AG09309 (cell line): Measurements from ENCODE around the gene CRADD.
A peak's percentile ranks its signal among the peaks of the same experiment; 100 is the strongest.

Experiments
- DNase-seq: peaks from one replicate; pipeline ENCODE4 v3.0.0-alpha.2; 2010; ENCODE audit warnings: low read depth
- H3K4me3 ChIP-seq: 2 replicates; pipeline ENCODE4 v1.5.1; 2011; ENCODE audit warnings: mild to moderate bottlenecking, low read depth, low read length, moderate library complexity; ENCODE audit not compliant: control insufficient read depth
- CTCF ChIP-seq: IDR thresholded peaks from 2 replicates; pipeline ENCODE4 v1.5.1; 2011; ENCODE audit warnings: mild to moderate bottlenecking, low read depth, low read length, inconsistent platforms; ENCODE audit not compliant: insufficient read depth, control insufficient read depth; ENCODE audit errors: missing control alignments

The CRADD gene

GRCh38 chr12:93762912-93763553, 85.9 kb downstream of the CRADD start:
- no peak for TF ChIP-seq CTCF
- DNase-seq, result no peak
- H3K4me3 ChIP-seq, result no peak overlapping the region

- DNase-seq, result no peak
- TF ChIP-seq CTCF, result no peak
- no peak overlapping the region for H3K4me3 ChIP-seq
Measured at GRCh38 chr12:93763746-93764147, 86.6 kb downstream of the CRADD start.

- TF ChIP-seq CTCF, result no peak
- DNase-seq, result no peak
- H3K4me3 ChIP-seq, result no peak overlapping the region
Measured at GRCh38 chr12:93766371-93766770, 89.2 kb downstream of the CRADD start.

GRCh38 chr12:93766796-93767523, 89.8 kb downstream of the CRADD start:
- no peak for DNase-seq
- H3K4me3 ChIP-seq, result no peak overlapping the region
- TF ChIP-seq CTCF, result peak; percentile 62

- no peak for DNase-seq
- no peak overlapping the region for H3K4me3 ChIP-seq
- TF ChIP-seq CTCF, result no peak
Measured at GRCh38 chr12:93767524-93767863, 90.3 kb downstream of the CRADD start.

- no peak for DNase-seq
- TF ChIP-seq CTCF, result no peak
- no peak overlapping the region for H3K4me3 ChIP-seq
Measured at GRCh38 chr12:93772003-93772700, 95.0 kb downstream of the CRADD start.
